H9 (cell line): Measurements from ENCODE around the gene THSD4. TPM values are rescaled to one million over a fixed set of nuclear protein-coding genes. Genes with fewer than 3 reads are reported as not detected.

Experiments used
- DNase-seq: peaks from one replicate; pipeline ENCODE4 v3.0.0-alpha.2; 2017
- H2AFZ ChIP-seq: one replicate; pipeline ENCODE4 v1.6.1; 2013; ENCODE audit warnings: mild to moderate bottlenecking, low read length, control low read depth, moderate library complexity
- H2AK5ac ChIP-seq: 2 replicates; pipeline ENCODE4 v1.6.1; 2013; ENCODE audit warnings: low read length, control low read depth, mixed read lengths; ENCODE audit not compliant: insufficient read length
- H2BK120ac ChIP-seq: one replicate; pipeline ENCODE4 v1.6.1; 2013; ENCODE audit warnings: low read depth, mild to moderate bottlenecking, low read length, control low read depth, inconsistent platforms; ENCODE audit not compliant: poor library complexity, severe bottlenecking
- H2BK12ac ChIP-seq: 2 replicates; pipeline ENCODE4 v1.6.1; 2013; ENCODE audit warnings: low read length, control low read depth, mixed read lengths, low read depth; ENCODE audit not compliant: insufficient read length
- H2BK15ac ChIP-seq: 2 replicates; pipeline ENCODE4 v1.6.1; 2013; ENCODE audit warnings: low read depth, low read length, control low read depth
- H2BK20ac ChIP-seq: one replicate; pipeline ENCODE4 v1.6.1; 2013; ENCODE audit warnings: low read depth, mild to moderate bottlenecking, low read length, control low read depth, inconsistent platforms; ENCODE audit not compliant: poor library complexity, severe bottlenecking
- H2BK5ac ChIP-seq: 2 replicates; pipeline ENCODE4 v1.6.1; 2013; ENCODE audit warnings: low read length, control low read depth, mixed read lengths; ENCODE audit not compliant: insufficient read length
- H3K14ac ChIP-seq: 2 replicates; pipeline ENCODE4 v1.6.1; 2013; ENCODE audit warnings: low read length, control low read depth; ENCODE audit not compliant: insufficient read depth
- H3K18ac ChIP-seq: 2 replicates; pipeline ENCODE4 v1.6.1; 2013; ENCODE audit warnings: low read depth, mild to moderate bottlenecking, mixed read lengths, low read length, control low read depth; ENCODE audit not compliant: insufficient read length
- H3K23ac ChIP-seq: 2 replicates; pipeline ENCODE4 v1.6.1; 2013; ENCODE audit warnings: low read length, control low read depth, mixed read lengths, low read depth; ENCODE audit not compliant: insufficient read length
- H3K23me2 ChIP-seq: 2 replicates; pipeline ENCODE4 v1.6.1; 2013; ENCODE audit warnings: low read depth, mild to moderate bottlenecking, mixed read lengths, low read length, control low read depth; ENCODE audit not compliant: insufficient read length, poor library complexity, severe bottlenecking
- H3K27ac ChIP-seq: 2 replicates; pipeline ENCODE4 v1.5.1; 2013; ENCODE audit warnings: low read length, control low read depth, mixed read lengths, low read depth; ENCODE audit not compliant: insufficient read length
- H3K27me3 ChIP-seq: 2 replicates; pipeline ENCODE4 v1.6.1; 2013; ENCODE audit warnings: low read length, control low read depth, inconsistent platforms; ENCODE audit not compliant: insufficient read depth
- H3K4ac ChIP-seq: 2 replicates; pipeline ENCODE4 v1.6.1; 2013; ENCODE audit warnings: low read depth, mild to moderate bottlenecking, control low read depth, inconsistent platforms, low read length, moderate library complexity
- H3K4me1 ChIP-seq: 2 replicates; pipeline ENCODE4 v1.6.1; 2013; ENCODE audit warnings: low read length, control low read depth, inconsistent platforms; ENCODE audit not compliant: insufficient read depth
- H3K4me2 ChIP-seq: 2 replicates; pipeline ENCODE4 v1.6.1; 2013; ENCODE audit warnings: low read length, control low read depth, mixed read lengths; ENCODE audit not compliant: insufficient read length, insufficient read depth
- H3K56ac ChIP-seq: 2 replicates; pipeline ENCODE4 v1.6.1; 2013; ENCODE audit warnings: low read depth, mild to moderate bottlenecking, mixed read lengths, low read length, control low read depth; ENCODE audit not compliant: insufficient read length
- H3K79me1 ChIP-seq: 2 replicates; pipeline ENCODE4 v1.6.1; 2013; ENCODE audit warnings: low read depth, mild to moderate bottlenecking, moderate library complexity, low read length, control low read depth, inconsistent platforms; ENCODE audit not compliant: insufficient read depth, poor library complexity, severe bottlenecking
- H3K79me2 ChIP-seq: 2 replicates; pipeline ENCODE4 v1.6.1; 2013; ENCODE audit warnings: low read length, control low read depth, inconsistent platforms; ENCODE audit not compliant: insufficient read depth
- H3K9ac ChIP-seq: 2 replicates; pipeline ENCODE4 v1.6.1; 2013; ENCODE audit warnings: low read length, control low read depth, mixed read lengths; ENCODE audit not compliant: insufficient read length; ENCODE audit errors: extremely low read depth
- H3K9me3 ChIP-seq: one replicate; pipeline ENCODE4 v1.6.1; 2013; ENCODE audit warnings: low read depth, low read length, inconsistent platforms; ENCODE audit not compliant: control insufficient read depth
- H3T11ph ChIP-seq: one replicate; pipeline ENCODE4 v1.6.1; 2013; ENCODE audit warnings: mild to moderate bottlenecking, low read length, control low read depth, inconsistent platforms
- H4K20me1 ChIP-seq: one replicate; pipeline ENCODE4 v1.6.1; 2013; ENCODE audit not compliant: control insufficient read depth, insufficient read length, insufficient read depth
- H4K5ac ChIP-seq: 2 replicates; pipeline ENCODE4 v1.6.1; 2013; ENCODE audit warnings: low read depth, mild to moderate bottlenecking, mixed read lengths, low read length, control low read depth; ENCODE audit not compliant: insufficient read length
- H4K8ac ChIP-seq: replicated peaks from 2 replicates; pipeline ENCODE4 v1.6.1; 2013; ENCODE audit warnings: low read length, control low read depth, mixed read lengths, low read depth; ENCODE audit not compliant: insufficient read length
- H4K91ac ChIP-seq: 2 replicates; pipeline ENCODE4 v1.6.1; 2013; ENCODE audit warnings: low read depth, mild to moderate bottlenecking, moderate library complexity, mixed read lengths, low read length, control low read depth; ENCODE audit not compliant: insufficient read length
- H3K27ac Mint-ChIP-seq, 3 experiments: 2 replicates in 2 of 3; 3 replicates in 1 of 3; pipeline ENCODE4 v1.8.0; 2020 to 2021; ENCODE audit warnings: mixed read lengths in 3 of 3, mild to moderate bottlenecking in 1 of 3, moderate library complexity in 1 of 3
- H3K27me3 Mint-ChIP-seq: 2 replicates; pipeline ENCODE4 v1.8.0; 2021; ENCODE audit warnings: low read depth, mild to moderate bottlenecking, moderate library complexity, mixed read lengths
- H3K36me3 Mint-ChIP-seq, 3 experiments: 2 replicates in 2 of 3; 3 replicates in 1 of 3; pipeline ENCODE4 v1.8.0; 2020 to 2021; ENCODE audit warnings: low read depth in 3 of 3, mixed read lengths in 3 of 3; ENCODE audit not compliant: insufficient read depth in 1 of 3
- H3K4me1 Mint-ChIP-seq, 2 experiments: 2 replicates each; pipeline ENCODE4 v1.8.0; 2020; ENCODE audit warnings: mixed read lengths in 2 of 2
- H3K4me3 Mint-ChIP-seq, 2 experiments: 2 replicates in 1 of 2; 3 replicates in 1 of 2; pipeline ENCODE4 v1.8.0; 2020 to 2021; ENCODE audit warnings: mild to moderate bottlenecking in 2 of 2, mixed read lengths in 2 of 2, moderate library complexity in 1 of 2
- H3K9me3 Mint-ChIP-seq, 2 experiments: 2 replicates in 1 of 2; 3 replicates in 1 of 2; pipeline ENCODE4 v1.8.0; 2020; ENCODE audit warnings: mild to moderate bottlenecking in 2 of 2, mixed read lengths in 2 of 2, moderate library complexity in 1 of 2
- CTCF ChIP-seq: fragments of 200-600 bp; sonication (generic); conservative IDR thresholded peaks from 3 replicates; pipeline ENCODE4 v1.8.0; 2021; ENCODE audit warnings: antibody characterized with exemption, mild to moderate bottlenecking
- WGBS: extraction: QIAGEN DNeasy Blood & Tissue Kit; methylation state at CpG from one replicate; pipeline ENCODE4 v1.1.7; 2013; ENCODE audit warnings: missing lambda C conversion rate, low lambda C conversion rate, mixed read lengths; ENCODE audit not compliant: insufficient read length; ENCODE audit errors: extremely low coverage; 5-methylcytosine and 5-hydroxymethylcytosine counted together
- total RNA-seq: library from RNA; stranded (reverse); gene quantifications from 2 replicates; pipeline ENCODE4 v1.2.1, GENCODE V29; 2021

Gene THSD4
- total RNA-seq, 1 experiment from 2014 or later: 5.5 TPM

- no peak overlapping the region for H2BK12ac ChIP-seq
- H3K36me3 Mint-ChIP-seq: no peaks in the 10 kb centered on the region
- H3T11ph ChIP-seq: no peak overlapping the region
- no peaks in the 10 kb centered on the region for H3K4me1 ChIP-seq
- no peak overlapping the region for H3K4me2 ChIP-seq
- no peak overlapping the region for H3K56ac ChIP-seq
- DNase-seq: no peak
- H2BK15ac ChIP-seq: no peak overlapping the region
- H2AK5ac ChIP-seq: no peak overlapping the region
- no peaks in the 10 kb centered on the region for H4K20me1 ChIP-seq
- no peak overlapping the region for H2BK5ac ChIP-seq
- no peak overlapping the region for H3K23ac ChIP-seq
- H3K27ac ChIP-seq: no peak overlapping the region
- H3K4me3 Mint-ChIP-seq: no peak overlapping the region
- H2BK20ac ChIP-seq: no peak overlapping the region
- H3K18ac ChIP-seq: no peak overlapping the region
- TF ChIP-seq CTCF: no peak
- H4K5ac ChIP-seq: no peak overlapping the region
- no peaks in the 10 kb centered on the region for H3K27me3 Mint-ChIP-seq
- H4K8ac ChIP-seq: no peak overlapping the region
- H3K4ac ChIP-seq: no peak overlapping the region
- H3K9ac ChIP-seq: no peak overlapping the region
- H3K27me3 ChIP-seq: no peaks in the 10 kb centered on the region
- no peaks in the 10 kb centered on the region for H3K9me3 ChIP-seq
- no CpG with 5 or more reads among the region's 5 CpGs for WGBS
- no peaks in the 10 kb centered on the region for H3K23me2 ChIP-seq
- H3K9me3 Mint-ChIP-seq: no peaks in the 10 kb centered on the region
- no peak overlapping the region for H3K27ac Mint-ChIP-seq
- no peak overlapping the region for H2AFZ ChIP-seq
- no peak overlapping the region for H2BK120ac ChIP-seq
- peaks cover 14 to 16% of the 10 kb centered on the region in 2 experiments for H3K4me1 Mint-ChIP-seq
- no peak overlapping the region for H4K91ac ChIP-seq
- H3K79me1 ChIP-seq: no peaks in the 10 kb centered on the region
- no peak overlapping the region for H3K14ac ChIP-seq
- no peaks in the 10 kb centered on the region for H3K79me2 ChIP-seq
These were observed 329.8 kb downstream of the THSD4 start for GRCh38 chr15:71444866-71445590.
